ENCODE results near the gene ARHGAP25. TPM values are rescaled to one million over a fixed set of nuclear protein-coding genes. Genes with fewer than 3 reads are reported as not detected.

ARHGAP25 gene
- total and polyA plus RNA-seq, 2 experiments from 2014 or later = 1.9 to 2.0 TPM

DNA sequence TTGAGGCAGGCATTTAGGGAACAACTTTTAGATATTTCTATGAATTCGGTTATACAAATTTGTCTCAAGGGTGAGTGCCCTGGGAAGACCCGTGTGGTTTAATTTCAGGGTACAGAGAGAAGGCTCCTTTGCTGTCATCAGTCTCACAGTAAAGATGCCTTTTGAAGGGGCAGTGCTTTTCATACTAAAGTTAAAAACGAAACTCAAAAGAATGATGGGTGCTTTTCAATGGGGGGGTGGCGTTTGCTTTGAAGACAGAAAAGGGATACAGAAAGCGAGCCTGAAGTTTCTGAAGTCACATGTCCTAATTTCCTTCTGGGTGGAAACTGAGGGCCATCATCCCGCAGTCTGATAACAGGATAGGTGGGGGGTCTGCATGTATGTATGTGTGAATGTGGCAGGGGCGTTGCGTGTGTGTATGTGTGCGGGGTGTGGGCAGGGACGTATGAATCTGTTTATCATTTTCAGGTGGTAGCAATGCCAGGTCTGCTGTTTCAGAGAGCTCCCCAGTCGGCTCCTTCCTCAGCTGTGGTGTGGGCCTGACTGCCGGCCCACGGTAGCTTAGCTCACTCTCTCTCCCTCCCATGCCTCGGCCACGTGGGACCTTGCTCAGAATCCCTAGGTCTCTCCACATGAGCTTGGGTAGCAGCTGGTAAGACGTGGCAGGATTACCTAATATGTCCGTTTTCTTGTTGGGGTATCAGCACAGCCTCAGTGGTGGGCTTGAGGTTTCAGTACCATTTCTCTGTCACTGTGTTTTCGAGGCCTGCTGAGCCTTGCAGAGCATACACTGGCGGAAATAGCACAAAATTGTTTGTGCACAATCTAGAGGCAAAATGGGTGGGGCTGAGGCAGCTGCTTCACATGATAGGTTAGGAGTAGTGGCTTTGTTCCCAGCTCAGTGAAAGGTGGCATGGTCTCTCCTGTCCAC is 32.7 kb downstream of the ARHGAP25 start (continued):
- TF ChIP-seq REST (IDR thresholded peaks at IDR 0.05; ENCODE audit: unreplicated experiment) (no peak), NANOG (IDR thresholded peaks at IDR 0.05; ENCODE audit: borderline replicate concordance) (no peak), EZH2phosphoT487 (IDR thresholded peaks at IDR 0.05; ENCODE audit: unreplicated experiment) (no peak), EZH2 (IDR thresholded peaks at IDR 0.05; ENCODE audit: low read depth, unreplicated experiment) (no peak), POLR2AphosphoS5 (IDR thresholded peaks at IDR 0.05; ENCODE audit: low read depth) (no peak)
- TF ChIP-seq, protein P1, sequence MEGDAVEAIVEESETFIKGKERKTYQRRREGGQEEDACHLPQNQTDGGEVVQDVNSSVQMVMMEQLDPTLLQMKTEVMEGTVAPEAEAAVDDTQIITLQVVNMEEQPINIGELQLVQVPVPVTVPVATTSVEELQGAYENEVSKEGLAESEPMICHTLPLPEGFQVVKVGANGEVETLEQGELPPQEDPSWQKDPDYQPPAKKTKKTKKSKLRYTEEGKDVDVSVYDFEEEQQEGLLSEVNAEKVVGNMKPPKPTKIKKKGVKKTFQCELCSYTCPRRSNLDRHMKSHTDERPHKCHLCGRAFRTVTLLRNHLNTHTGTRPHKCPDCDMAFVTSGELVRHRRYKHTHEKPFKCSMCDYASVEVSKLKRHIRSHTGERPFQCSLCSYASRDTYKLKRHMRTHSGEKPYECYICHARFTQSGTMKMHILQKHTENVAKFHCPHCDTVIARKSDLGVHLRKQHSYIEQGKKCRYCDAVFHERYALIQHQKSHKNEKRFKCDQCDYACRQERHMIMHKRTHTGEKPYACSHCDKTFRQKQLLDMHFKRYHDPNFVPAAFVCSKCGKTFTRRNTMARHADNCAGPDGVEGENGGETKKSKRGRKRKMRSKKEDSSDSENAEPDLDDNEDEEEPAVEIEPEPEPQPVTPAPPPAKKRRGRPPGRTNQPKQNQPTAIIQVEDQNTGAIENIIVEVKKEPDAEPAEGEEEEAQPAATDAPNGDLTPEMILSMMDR (conservative IDR thresholded peaks at IDR 0.05; ENCODE audit: low read depth in 2 of 2) = no peak

DNA sequence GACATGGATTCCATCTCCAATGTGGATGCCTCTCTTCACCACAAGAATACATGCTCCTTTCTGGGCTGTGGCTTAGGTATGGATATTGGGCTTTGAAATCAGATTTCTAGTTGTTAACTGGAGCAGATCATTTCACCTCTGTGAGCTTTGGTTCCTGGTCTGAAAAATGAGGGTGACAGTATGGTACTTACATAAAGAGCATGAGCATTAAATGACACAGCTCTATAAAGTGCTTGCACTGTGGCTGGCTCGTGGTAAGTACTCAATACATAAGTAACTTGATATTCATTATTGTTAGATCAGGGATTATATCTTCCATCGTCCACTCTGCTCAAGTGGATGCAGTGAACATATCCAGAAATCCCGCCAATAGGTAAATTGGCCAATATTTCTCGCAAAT is 33.4 kb downstream of the ARHGAP25 start:
- H3F3A ChIP-seq (replicated peaks; ENCODE audit: low read depth) = no peaks in the 10 kb centered on the region
- peaks cover 37% of the 10 kb centered on the region for H3K4me1 Mint-ChIP-seq
- H3K79me2 ChIP-seq (replicated peaks; ENCODE audit: insufficient read depth) = no peaks in the 10 kb centered on the region
- no peak overlapping the region for H3K27ac Mint-ChIP-seq
- no peak overlapping the region for H3K4me2 ChIP-seq
- H3K9me3 Mint-ChIP-seq = no peaks in the 10 kb centered on the region; the same call in 2 of the 3 replicates
- H3K36me3 ChIP-seq (ENCODE audit: insufficient read depth) = no peaks in the 10 kb centered on the region
- H3K27me3 ChIP-seq (ENCODE audit: insufficient read depth) = no peaks in the 10 kb centered on the region
- H3K4me3 ChIP-seq = no peak overlapping the region
- H3K27ac ChIP-seq (ENCODE audit: low read depth) = no peak overlapping the region
- DNase-seq (ENCODE audit: low spot score) (no peak), ATAC-seq (no peak)
- no peak overlapping the region for H3K4me3 Mint-ChIP-seq
- H2AFZ ChIP-seq = no peak overlapping the region
- no peaks in the 10 kb centered on the region for H3K36me3 Mint-ChIP-seq (ENCODE audit: low read depth)
- peaks cover 36% of the 10 kb centered on the region for H3K4me1 ChIP-seq (ENCODE audit: insufficient read depth)
- H3K27me3 Mint-ChIP-seq (ENCODE audit: insufficient read depth, low read depth, poor library complexity) = peaks cover 3% of the 10 kb centered on the region
- no peaks in the 10 kb centered on the region for H3K9me2 ChIP-seq (ENCODE audit: insufficient read depth)
- H4K20me1 ChIP-seq (replicated peaks; ENCODE audit: insufficient read depth) = no peaks in the 10 kb centered on the region
- TF ChIP-seq REST (IDR thresholded peaks at IDR 0.05; ENCODE audit: unreplicated experiment) = no peak
- TF ChIP-seq NANOG (IDR thresholded peaks at IDR 0.05; ENCODE audit: borderline replicate concordance) = no peak
- TF ChIP-seq, protein P2, sequence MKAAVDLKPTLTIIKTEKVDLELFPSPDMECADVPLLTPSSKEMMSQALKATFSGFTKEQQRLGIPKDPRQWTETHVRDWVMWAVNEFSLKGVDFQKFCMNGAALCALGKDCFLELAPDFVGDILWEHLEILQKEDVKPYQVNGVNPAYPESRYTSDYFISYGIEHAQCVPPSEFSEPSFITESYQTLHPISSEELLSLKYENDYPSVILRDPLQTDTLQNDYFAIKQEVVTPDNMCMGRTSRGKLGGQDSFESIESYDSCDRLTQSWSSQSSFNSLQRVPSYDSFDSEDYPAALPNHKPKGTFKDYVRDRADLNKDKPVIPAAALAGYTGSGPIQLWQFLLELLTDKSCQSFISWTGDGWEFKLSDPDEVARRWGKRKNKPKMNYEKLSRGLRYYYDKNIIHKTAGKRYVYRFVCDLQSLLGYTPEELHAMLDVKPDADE (IDR thresholded peaks at IDR 0.05) = no peak
- TF ChIP-seq POLR2AphosphoS5 (IDR thresholded peaks at IDR 0.05; ENCODE audit: low read depth) = no peak
- no peak for TF ChIP-seq ZNF114 (CRISPR knock-in tag; IDR thresholded peaks at IDR 0.05)
- TF ChIP-seq, protein P1 (conservative IDR thresholded peaks at IDR 0.05; ENCODE audit: low read depth in 2 of 2) = no peak
- no peak for TF ChIP-seq CREB1 (CRISPR knock-in tag; IDR thresholded peaks at IDR 0.05; ENCODE audit: low read depth)
- no peak for TF ChIP-seq JUNB (IDR thresholded peaks at IDR 0.05; ENCODE audit: unreplicated experiment)
- no peak for TF ChIP-seq EZH2 (IDR thresholded peaks at IDR 0.05; ENCODE audit: low read depth, unreplicated experiment)
- no peak for TF ChIP-seq EZH2phosphoT487 (IDR thresholded peaks at IDR 0.05; ENCODE audit: unreplicated experiment)
- no peak for TF ChIP-seq STAT1 (IDR thresholded peaks at IDR 0.05; ENCODE audit: unreplicated experiment)
- no peak for TF ChIP-seq ZNF331 (CRISPR knock-in tag; IDR thresholded peaks at IDR 0.05; ENCODE audit: low read depth)
